GM23338 (cell line): Measurements from ENCODE around the gene NUAK2. TPM values are rescaled to one million over a fixed set of nuclear protein-coding genes. Genes with fewer than 3 reads are reported as not detected.

ENCODE experiments used
- ATAC-seq: fragments of 200-7000 bp; cut with Tn5 transposase; 3 replicates; pipeline ENCODE4 v1.9.1; 2020
- DNase-seq: peaks from one replicate; pipeline ENCODE4 v3.0.0-alpha.2; 2015; ENCODE audit warnings: low spot score
- H2AFZ ChIP-seq: fragments of 200-600 bp; sonication (generic); 2 replicates; pipeline ENCODE4 v1.8.0; 2016; ENCODE audit warnings: antibody characterized with exemption, mild to moderate bottlenecking, moderate library complexity
- H3F3A ChIP-seq: fragments of 200-600 bp; sonication (generic); replicated peaks from 2 replicates; pipeline ENCODE4 v1.8.0; 2017; ENCODE audit warnings: antibody characterized with exemption, mixed run types, low read depth
- H3K27ac ChIP-seq: fragments of 200-600 bp; sonication (generic); 2 replicates; pipeline ENCODE4 v1.6.1; 2016; ENCODE audit warnings: low read depth
- H3K27me3 ChIP-seq: fragments of 200-600 bp; sonication (generic); 2 replicates; pipeline ENCODE4 v1.8.0; 2016; ENCODE audit warnings: mild to moderate bottlenecking, mixed run types, moderate library complexity; ENCODE audit not compliant: insufficient read depth
- H3K36me3 ChIP-seq: fragments of 200-600 bp; sonication (generic); 2 replicates; pipeline ENCODE4 v1.8.0; 2016; ENCODE audit warnings: mild to moderate bottlenecking; ENCODE audit not compliant: insufficient read depth
- H3K4me1 ChIP-seq: fragments of 200-600 bp; sonication (generic); 2 replicates; pipeline ENCODE4 v1.8.0; 2016; ENCODE audit warnings: mild to moderate bottlenecking, moderate library complexity; ENCODE audit not compliant: insufficient read depth
- H3K4me2 ChIP-seq: fragments of 200-600 bp; sonication (generic); 2 replicates; pipeline ENCODE4 v1.7.1; 2017; ENCODE audit warnings: mixed run types
- H3K4me3 ChIP-seq: fragments of 200-600 bp; sonication (generic); 2 replicates; pipeline ENCODE4 v1.6.1; 2016; ENCODE audit warnings: mixed run types
- H3K79me2 ChIP-seq: fragments of 200-600 bp; sonication (generic); replicated peaks from 2 replicates; pipeline ENCODE4 v1.8.0; 2017; ENCODE audit warnings: mild to moderate bottlenecking; ENCODE audit not compliant: insufficient read depth
- H3K9me2 ChIP-seq: fragments of 200-600 bp; sonication (generic); 2 replicates; pipeline ENCODE4 v1.8.0; 2017; ENCODE audit not compliant: insufficient read depth
- H4K20me1 ChIP-seq: fragments of 200-600 bp; sonication (generic); replicated peaks from 2 replicates; pipeline ENCODE4 v1.8.0; 2017; ENCODE audit warnings: mild to moderate bottlenecking; ENCODE audit not compliant: insufficient read depth
- H3K27ac Mint-ChIP-seq: 2 replicates; pipeline ENCODE4 v1.8.0; 2020; ENCODE audit warnings: inconsistent platforms, mild to moderate bottlenecking, moderate library complexity, mixed read lengths
- H3K27me3 Mint-ChIP-seq: 3 replicates; pipeline ENCODE4 v1.8.0; 2022; ENCODE audit warnings: low read depth, mild to moderate bottlenecking, moderate library complexity, mixed read lengths, inconsistent platforms; ENCODE audit not compliant: insufficient read depth, poor library complexity
- H3K36me3 Mint-ChIP-seq: 3 replicates; pipeline ENCODE4 v1.8.0; 2021; ENCODE audit warnings: low read depth, mild to moderate bottlenecking, inconsistent platforms, moderate library complexity, mixed read lengths
- H3K4me1 Mint-ChIP-seq: 3 replicates; pipeline ENCODE4 v1.8.0; 2020; ENCODE audit warnings: mild to moderate bottlenecking, inconsistent platforms, mixed read lengths
- H3K4me3 Mint-ChIP-seq: 3 replicates; pipeline ENCODE4 v1.8.0; 2021; ENCODE audit warnings: moderate library complexity, mild to moderate bottlenecking, inconsistent platforms, mixed read lengths
- H3K9me3 Mint-ChIP-seq: 3 replicates; pipeline ENCODE4 v1.8.0; 2020; ENCODE audit warnings: moderate library complexity, mild to moderate bottlenecking, inconsistent platforms, mixed read lengths
- CREB1 ChIP-seq: fragments of 250-450 bp; sonication (Bioruptor Pico); IDR thresholded peaks from 2 replicates; pipeline ENCODE4 v1.5.0; 2020; ENCODE audit warnings: low read depth, mild to moderate bottlenecking, moderate library complexity
- CTCF ChIP-seq, 2 experiments: fragments of 200-600 bp in 1 of 2; sonication (generic) in 1 of 2; conservative IDR thresholded peaks; 2 replicates each; pipeline versions ENCODE4 v1.5.1 to v1.6.1; 2016 to 2017; ENCODE audit warnings: antibody characterized with exemption in 2 of 2, low read depth in 2 of 2, mild to moderate bottlenecking in 2 of 2, moderate library complexity in 1 of 2
- ETS1 ChIP-seq: IDR thresholded peaks from 2 replicates; pipeline ENCODE4 v1.6.1; 2016; ENCODE audit warnings: antibody characterized with exemption
- EZH2 ChIP-seq: fragments of 200-600 bp; sonication (generic); IDR thresholded peaks from one replicate; pipeline ENCODE4 v1.8.0; 2017; ENCODE audit warnings: antibody characterized with exemption, mild to moderate bottlenecking, low read depth; ENCODE audit not compliant: unreplicated experiment
- EZH2phosphoT487 ChIP-seq: fragments of 200-600 bp; sonication (generic); IDR thresholded peaks from one replicate; pipeline ENCODE4 v1.8.1; 2018; ENCODE audit warnings: antibody characterized with exemption; ENCODE audit not compliant: unreplicated experiment
- JUNB ChIP-seq: IDR thresholded peaks from one replicate; pipeline ENCODE4 v1.6.1; 2016; ENCODE audit warnings: antibody characterized with exemption; ENCODE audit not compliant: unreplicated experiment
- NANOG ChIP-seq: IDR thresholded peaks from 2 replicates; pipeline ENCODE4 v1.6.1; 2016; ENCODE audit warnings: antibody characterized with exemption, borderline replicate concordance
- POLR2AphosphoS5 ChIP-seq: IDR thresholded peaks from 2 replicates; pipeline ENCODE4 v1.6.1; 2016; ENCODE audit warnings: antibody characterized with exemption, low read depth
- STAT1 ChIP-seq: IDR thresholded peaks from one replicate; pipeline ENCODE4 v1.6.1; 2016; ENCODE audit warnings: antibody characterized with exemption; ENCODE audit not compliant: unreplicated experiment
- ZNF114 ChIP-seq: fragments of 250-450 bp; sonication (Bioruptor Pico); IDR thresholded peaks from 2 replicates; pipeline ENCODE4 v1.5.0; 2020; ENCODE audit warnings: mild to moderate bottlenecking, moderate library complexity
- ZNF331 ChIP-seq: fragments of 250-450 bp; sonication (Bioruptor Pico); IDR thresholded peaks from 2 replicates; pipeline ENCODE4 v1.5.0; 2020; ENCODE audit warnings: low read depth, mild to moderate bottlenecking, moderate library complexity
- polyA plus RNA-seq: library from polyadenylated mRNA; unstranded; fragments of >200 nt; fragmentation: Nextera tagmentation; extraction: Ambion mirVana; gene quantifications from 2 replicates; pipeline ENCODE4 v1.2.1, GENCODE V29; 2016
- total RNA-seq: library from RNA; depleted of rRNA; stranded (reverse); fragments of >200 nt; shearing (Covaris generic); gene quantifications from 2 replicates; pipeline ENCODE4 v1.2.3, GENCODE V29; 2014
- TF ChIP-seq, protein P1 (sequence below): IDR thresholded peaks from one replicate; pipeline ENCODE4 v1.6.1; 2018; ENCODE audit warnings: antibody characterized with exemption; ENCODE audit not compliant: unreplicated experiment
- TF ChIP-seq, protein P2 (sequence below): fragments of 250-450 bp; sonication (Bioruptor Pico); IDR thresholded peaks from 2 replicates; pipeline ENCODE4 v1.5.0; 2020; ENCODE audit warnings: mild to moderate bottlenecking, moderate library complexity

The NUAK2 gene
- total and polyA plus RNA-seq, 2 experiments from 2014 or later, result 7.8 to 15.3 TPM

DNA sequence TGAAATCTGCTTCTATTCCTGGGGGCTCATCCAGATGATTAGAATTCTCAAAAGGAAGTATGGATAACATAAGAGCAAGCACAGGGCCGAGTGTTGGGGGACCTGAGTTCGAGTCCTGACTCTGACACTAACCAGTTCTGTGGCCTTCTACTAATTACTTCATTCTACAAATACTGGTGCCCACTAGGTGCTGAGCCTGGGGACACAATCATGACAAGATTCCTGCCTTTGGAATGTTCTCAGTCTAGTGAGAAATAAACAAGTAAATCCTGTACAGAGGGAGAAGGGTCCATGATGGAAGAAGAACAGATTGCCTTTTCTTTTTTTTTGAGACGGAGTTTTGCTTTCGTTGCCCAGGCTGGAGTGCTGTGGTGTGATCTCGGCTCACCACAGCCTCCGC, 2.2 kb upstream of the NUAK2 start:
- Mint-ChIP-seq H3K4me1 (peaks cover 29% of the 10 kb centered on the region), H3K27ac (no peak overlapping the region), H3K4me3 (no peak overlapping the region), H3K9me3 (no peaks in the 10 kb centered on the region), H3K27me3 (peaks cover 30% of the 10 kb centered on the region), H3K36me3 (peaks cover 14% of the 10 kb centered on the region)
- Histone ChIP-seq H3F3A (peaks cover 6% of the 10 kb centered on the region; the same call in 1 of the 2 replicates), H3K27me3 (peaks cover 7% of the 10 kb centered on the region), H3K9me2 (peaks cover 4% of the 10 kb centered on the region; the same call in 1 of the 2 replicates), H3K36me3 (no peaks in the 10 kb centered on the region), H3K4me2 (no peak overlapping the region), H3K27ac (no peak overlapping the region), H3K4me3 (no peak overlapping the region), H2AFZ (no peak overlapping the region), H3K79me2 (peaks cover 26% of the 10 kb centered on the region), H4K20me1 (0 out of 2 replicates have a peak, but pooled peaks cover 13% of the 10 kb centered on the region), H3K4me1 (peaks cover 20% of the 10 kb centered on the region)
- no peak for TF ChIP-seq POLR2AphosphoS5
- no peak for TF ChIP-seq EZH2
- TF ChIP-seq CTCF (conservative IDR thresholded peaks at IDR 0.05; ENCODE audit: low read depth in 2 of 2), result no peak
- no peak for TF ChIP-seq STAT1
- no peak for TF ChIP-seq ETS1
- no peak for TF ChIP-seq JUNB
- TF ChIP-seq ZNF114 (CRISPR knock-in tag), result no peak
- TF ChIP-seq CREB1 (CRISPR knock-in tag), result no peak
- no peak for TF ChIP-seq EZH2phosphoT487
- TF ChIP-seq ZNF331 (CRISPR knock-in tag), result no peak
- TF ChIP-seq, protein P1, sequence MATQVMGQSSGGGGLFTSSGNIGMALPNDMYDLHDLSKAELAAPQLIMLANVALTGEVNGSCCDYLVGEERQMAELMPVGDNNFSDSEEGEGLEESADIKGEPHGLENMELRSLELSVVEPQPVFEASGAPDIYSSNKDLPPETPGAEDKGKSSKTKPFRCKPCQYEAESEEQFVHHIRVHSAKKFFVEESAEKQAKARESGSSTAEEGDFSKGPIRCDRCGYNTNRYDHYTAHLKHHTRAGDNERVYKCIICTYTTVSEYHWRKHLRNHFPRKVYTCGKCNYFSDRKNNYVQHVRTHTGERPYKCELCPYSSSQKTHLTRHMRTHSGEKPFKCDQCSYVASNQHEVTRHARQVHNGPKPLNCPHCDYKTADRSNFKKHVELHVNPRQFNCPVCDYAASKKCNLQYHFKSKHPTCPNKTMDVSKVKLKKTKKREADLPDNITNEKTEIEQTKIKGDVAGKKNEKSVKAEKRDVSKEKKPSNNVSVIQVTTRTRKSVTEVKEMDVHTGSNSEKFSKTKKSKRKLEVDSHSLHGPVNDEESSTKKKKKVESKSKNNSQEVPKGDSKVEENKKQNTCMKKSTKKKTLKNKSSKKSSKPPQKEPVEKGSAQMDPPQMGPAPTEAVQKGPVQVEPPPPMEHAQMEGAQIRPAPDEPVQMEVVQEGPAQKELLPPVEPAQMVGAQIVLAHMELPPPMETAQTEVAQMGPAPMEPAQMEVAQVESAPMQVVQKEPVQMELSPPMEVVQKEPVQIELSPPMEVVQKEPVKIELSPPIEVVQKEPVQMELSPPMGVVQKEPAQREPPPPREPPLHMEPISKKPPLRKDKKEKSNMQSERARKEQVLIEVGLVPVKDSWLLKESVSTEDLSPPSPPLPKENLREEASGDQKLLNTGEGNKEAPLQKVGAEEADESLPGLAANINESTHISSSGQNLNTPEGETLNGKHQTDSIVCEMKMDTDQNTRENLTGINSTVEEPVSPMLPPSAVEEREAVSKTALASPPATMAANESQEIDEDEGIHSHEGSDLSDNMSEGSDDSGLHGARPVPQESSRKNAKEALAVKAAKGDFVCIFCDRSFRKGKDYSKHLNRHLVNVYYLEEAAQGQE, result no peak
- no peak for TF ChIP-seq NANOG
- TF ChIP-seq, protein P2, sequence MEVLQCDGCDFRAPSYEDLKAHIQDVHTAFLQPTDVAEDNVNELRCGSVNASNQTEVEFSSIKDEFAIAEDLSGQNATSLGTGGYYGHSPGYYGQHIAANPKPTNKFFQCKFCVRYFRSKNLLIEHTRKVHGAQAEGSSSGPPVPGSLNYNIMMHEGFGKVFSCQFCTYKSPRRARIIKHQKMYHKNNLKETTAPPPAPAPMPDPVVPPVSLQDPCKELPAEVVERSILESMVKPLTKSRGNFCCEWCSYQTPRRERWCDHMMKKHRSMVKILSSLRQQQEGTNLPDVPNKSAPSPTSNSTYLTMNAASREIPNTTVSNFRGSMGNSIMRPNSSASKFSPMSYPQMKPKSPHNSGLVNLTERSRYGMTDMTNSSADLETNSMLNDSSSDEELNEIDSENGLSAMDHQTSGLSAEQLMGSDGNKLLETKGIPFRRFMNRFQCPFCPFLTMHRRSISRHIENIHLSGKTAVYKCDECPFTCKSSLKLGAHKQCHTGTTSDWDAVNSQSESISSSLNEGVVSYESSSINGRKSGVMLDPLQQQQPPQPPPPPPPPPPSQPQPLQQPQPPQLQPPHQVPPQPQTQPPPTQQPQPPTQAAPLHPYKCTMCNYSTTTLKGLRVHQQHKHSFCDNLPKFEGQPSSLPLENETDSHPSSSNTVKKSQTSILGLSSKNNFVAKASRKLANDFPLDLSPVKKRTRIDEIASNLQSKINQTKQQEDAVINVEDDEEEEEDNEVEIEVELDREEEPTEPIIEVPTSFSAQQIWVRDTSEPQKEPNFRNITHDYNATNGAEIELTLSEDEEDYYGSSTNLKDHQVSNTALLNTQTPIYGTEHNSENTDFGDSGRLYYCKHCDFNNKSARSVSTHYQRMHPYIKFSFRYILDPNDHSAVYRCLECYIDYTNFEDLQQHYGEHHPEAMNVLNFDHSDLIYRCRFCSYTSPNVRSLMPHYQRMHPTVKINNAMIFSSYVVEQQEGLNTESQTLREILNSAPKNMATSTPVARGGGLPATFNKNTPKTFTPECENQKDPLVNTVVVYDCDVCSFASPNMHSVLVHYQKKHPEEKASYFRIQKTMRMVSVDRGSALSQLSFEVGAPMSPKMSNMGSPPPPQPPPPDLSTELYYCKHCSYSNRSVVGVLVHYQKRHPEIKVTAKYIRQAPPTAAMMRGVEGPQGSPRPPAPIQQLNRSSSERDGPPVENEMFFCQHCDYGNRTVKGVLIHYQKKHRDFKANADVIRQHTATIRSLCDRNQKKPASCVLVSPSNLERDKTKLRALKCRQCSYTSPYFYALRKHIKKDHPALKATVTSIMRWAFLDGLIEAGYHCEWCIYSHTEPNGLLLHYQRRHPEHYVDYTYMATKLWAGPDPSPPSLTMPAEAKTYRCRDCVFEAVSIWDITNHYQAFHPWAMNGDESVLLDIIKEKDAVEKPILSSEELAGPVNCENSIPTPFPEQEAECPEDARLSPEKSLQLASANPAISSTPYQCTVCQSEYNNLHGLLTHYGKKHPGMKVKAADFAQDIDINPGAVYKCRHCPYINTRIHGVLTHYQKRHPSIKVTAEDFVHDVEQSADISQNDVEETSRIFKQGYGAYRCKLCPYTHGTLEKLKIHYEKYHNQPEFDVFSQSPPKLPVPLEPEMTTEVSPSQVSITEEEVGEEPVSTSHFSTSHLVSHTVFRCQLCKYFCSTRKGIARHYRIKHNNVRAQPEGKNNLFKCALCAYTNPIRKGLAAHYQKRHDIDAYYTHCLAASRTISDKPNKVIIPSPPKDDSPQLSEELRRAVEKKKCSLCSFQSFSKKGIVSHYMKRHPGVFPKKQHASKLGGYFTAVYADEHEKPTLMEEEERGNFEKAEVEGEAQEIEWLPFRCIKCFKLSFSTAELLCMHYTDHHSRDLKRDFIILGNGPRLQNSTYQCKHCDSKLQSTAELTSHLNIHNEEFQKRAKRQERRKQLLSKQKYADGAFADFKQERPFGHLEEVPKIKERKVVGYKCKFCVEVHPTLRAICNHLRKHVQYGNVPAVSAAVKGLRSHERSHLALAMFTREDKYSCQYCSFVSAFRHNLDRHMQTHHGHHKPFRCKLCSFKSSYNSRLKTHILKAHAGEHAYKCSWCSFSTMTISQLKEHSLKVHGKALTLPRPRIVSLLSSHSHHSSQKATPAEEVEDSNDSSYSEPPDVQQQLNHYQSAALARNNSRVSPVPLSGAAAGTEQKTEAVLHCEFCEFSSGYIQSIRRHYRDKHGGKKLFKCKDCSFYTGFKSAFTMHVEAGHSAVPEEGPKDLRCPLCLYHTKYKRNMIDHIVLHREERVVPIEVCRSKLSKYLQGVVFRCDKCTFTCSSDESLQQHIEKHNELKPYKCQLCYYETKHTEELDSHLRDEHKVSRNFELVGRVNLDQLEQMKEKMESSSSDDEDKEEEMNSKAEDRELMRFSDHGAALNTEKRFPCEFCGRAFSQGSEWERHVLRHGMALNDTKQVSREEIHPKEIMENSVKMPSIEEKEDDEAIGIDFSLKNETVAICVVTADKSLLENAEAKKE (CRISPR knock-in tag), result no peak
- DNase-seq (no peak), ATAC-seq (no peak)
